ENCODE data around the gene MAP3K7. TPM values are rescaled to one million over a fixed set of nuclear protein-coding genes. Genes with fewer than 3 reads are reported as not detected.

MAP3K7 gene
- total RNA-seq, 1 experiment from 2014 or later, result 31.9 TPM

GRCh38 chr6:90541221-90541620 is 45.7 kb downstream of the MAP3K7 start:
- Histone ChIP-seq H3K9me2 (ENCODE audit: insufficient read depth) (no peaks in the 10 kb centered on the region), H3F3A (ENCODE audit: insufficient read depth, low read depth) (no peaks in the 10 kb centered on the region), H3K79me2 (ENCODE audit: low read depth) (no peaks in the 10 kb centered on the region), H3K27ac (no peak overlapping the region), H3K4me3 (no peak overlapping the region), H3K36me3 (ENCODE audit: low read depth) (no peaks in the 10 kb centered on the region; the same call in 1 of the 2 replicates), H4K20me1 (ENCODE audit: insufficient read depth) (no peaks in the 10 kb centered on the region), H3K4me1 (replicated peaks; ENCODE audit: insufficient read depth) (no peaks in the 10 kb centered on the region), H3K9me3 (ENCODE audit: insufficient read depth, low read depth) (no peaks in the 10 kb centered on the region), H2AFZ (no peak overlapping the region), H3K4me2 (no peak overlapping the region), H3K27me3 (ENCODE audit: insufficient read depth, low read depth) (no peaks in the 10 kb centered on the region)
- BruUV-seq (replicated peaks), result no TSS peak
- no peak for DNase-seq
- intact Hi-C loops (cut with micrococcal nuclease; ENCODE audit: unreplicated experiment), result no loop called here
- ChIA-PET CTCF (no interaction called here), POLR2A (ENCODE audit: unreplicated experiment) (no interaction called here)
- TF ChIP-seq, protein P1, sequence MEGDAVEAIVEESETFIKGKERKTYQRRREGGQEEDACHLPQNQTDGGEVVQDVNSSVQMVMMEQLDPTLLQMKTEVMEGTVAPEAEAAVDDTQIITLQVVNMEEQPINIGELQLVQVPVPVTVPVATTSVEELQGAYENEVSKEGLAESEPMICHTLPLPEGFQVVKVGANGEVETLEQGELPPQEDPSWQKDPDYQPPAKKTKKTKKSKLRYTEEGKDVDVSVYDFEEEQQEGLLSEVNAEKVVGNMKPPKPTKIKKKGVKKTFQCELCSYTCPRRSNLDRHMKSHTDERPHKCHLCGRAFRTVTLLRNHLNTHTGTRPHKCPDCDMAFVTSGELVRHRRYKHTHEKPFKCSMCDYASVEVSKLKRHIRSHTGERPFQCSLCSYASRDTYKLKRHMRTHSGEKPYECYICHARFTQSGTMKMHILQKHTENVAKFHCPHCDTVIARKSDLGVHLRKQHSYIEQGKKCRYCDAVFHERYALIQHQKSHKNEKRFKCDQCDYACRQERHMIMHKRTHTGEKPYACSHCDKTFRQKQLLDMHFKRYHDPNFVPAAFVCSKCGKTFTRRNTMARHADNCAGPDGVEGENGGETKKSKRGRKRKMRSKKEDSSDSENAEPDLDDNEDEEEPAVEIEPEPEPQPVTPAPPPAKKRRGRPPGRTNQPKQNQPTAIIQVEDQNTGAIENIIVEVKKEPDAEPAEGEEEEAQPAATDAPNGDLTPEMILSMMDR (conservative IDR thresholded peaks at IDR 0.05), result no peak

- H3K4me2 ChIP-seq, result no peak overlapping the region
- POLR2A ChIA-PET (ENCODE audit: unreplicated experiment), result interaction anchor here (0.6 kb wide), 1 partner anchor 864 kb away, joined by 4 read pairs; no protein-coding TSS in a partner anchor
- no peaks in the 10 kb centered on the region for H3K9me3 ChIP-seq (ENCODE audit: insufficient read depth, low read depth)
- no peaks in the 10 kb centered on the region for H4K20me1 ChIP-seq (ENCODE audit: insufficient read depth)
- H3K9me2 ChIP-seq (ENCODE audit: insufficient read depth), result no peaks in the 10 kb centered on the region
- no peak overlapping the region for H3K27ac ChIP-seq
- TF ChIP-seq EZH2 (IDR thresholded peaks at IDR 0.05; ENCODE audit: low read depth), result no peak
- TF ChIP-seq, protein P1 (conservative IDR thresholded peaks at IDR 0.05), result no peak
- no peak overlapping the region for H2AFZ ChIP-seq
- no peaks in the 10 kb centered on the region for H3K4me1 ChIP-seq (replicated peaks; ENCODE audit: insufficient read depth)
- no peaks in the 10 kb centered on the region for H3K27me3 ChIP-seq (ENCODE audit: insufficient read depth, low read depth)
- no TSS peak for BruUV-seq (replicated peaks)
- no peaks in the 10 kb centered on the region for H3K79me2 ChIP-seq (ENCODE audit: low read depth)
- intact Hi-C loops (cut with micrococcal nuclease; ENCODE audit: unreplicated experiment), result no loop called here
- CTCF ChIA-PET, result no interaction called here
- H3F3A ChIP-seq (ENCODE audit: insufficient read depth, low read depth), result no peaks in the 10 kb centered on the region
- DNase-seq, result no peak
- no peaks in the 10 kb centered on the region for H3K36me3 ChIP-seq (ENCODE audit: low read depth)
- no peak overlapping the region for H3K4me3 ChIP-seq
These were observed 48.4 kb downstream of the MAP3K7 start for GRCh38 chr6:90538278-90539046.

DNA sequence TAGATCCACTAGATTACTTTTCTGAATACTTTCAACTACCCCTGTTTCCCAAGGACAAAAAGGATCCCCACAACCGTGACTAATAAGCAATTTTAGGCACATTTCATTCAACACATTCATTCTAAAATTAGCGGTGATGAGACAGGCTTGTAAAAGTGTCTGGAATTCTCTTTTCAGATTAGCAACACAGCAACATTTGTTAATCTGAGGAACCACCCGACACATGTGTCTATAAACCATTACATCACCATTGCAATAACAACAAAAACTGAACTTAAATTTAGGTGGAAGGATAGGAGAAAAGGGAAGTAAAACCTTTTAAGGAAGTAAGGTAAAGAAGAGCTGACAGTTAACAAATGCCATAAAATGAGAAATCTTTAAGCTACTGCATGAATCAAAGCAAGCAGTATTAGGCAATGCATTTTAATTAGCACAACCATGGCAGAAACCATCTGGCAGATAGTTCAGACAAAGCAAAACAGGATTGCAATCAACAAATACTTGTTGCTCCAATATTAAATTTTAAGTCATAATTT is 49.1 kb downstream of the MAP3K7 start:
- Histone ChIP-seq H3K27me3 (ENCODE audit: insufficient read depth, low read depth) (no peaks in the 10 kb centered on the region), H3K9me3 (ENCODE audit: insufficient read depth, low read depth) (no peaks in the 10 kb centered on the region), H3F3A (ENCODE audit: insufficient read depth, low read depth) (no peaks in the 10 kb centered on the region), H3K9me2 (ENCODE audit: insufficient read depth) (no peaks in the 10 kb centered on the region), H3K4me3 (no peak overlapping the region), H3K36me3 (ENCODE audit: low read depth) (no peaks in the 10 kb centered on the region), H3K79me2 (ENCODE audit: low read depth) (no peaks in the 10 kb centered on the region), H3K4me2 (no peak overlapping the region), H4K20me1 (ENCODE audit: insufficient read depth) (no peaks in the 10 kb centered on the region), H3K4me1 (replicated peaks; ENCODE audit: insufficient read depth) (no peaks in the 10 kb centered on the region), H2AFZ (no peak overlapping the region), H3K27ac (no peak overlapping the region)
- TF ChIP-seq, protein P1 (conservative IDR thresholded peaks at IDR 0.05), result no peak
- TF ChIP-seq EZH2 (IDR thresholded peaks at IDR 0.05; ENCODE audit: low read depth), result no peak
- ChIA-PET POLR2A (ENCODE audit: unreplicated experiment) (interaction anchor here (0.6 kb wide), 1 partner anchor 863 kb away, joined by 4 read pairs; no protein-coding TSS in a partner anchor), CTCF (no interaction called here)
- DNase-seq, result no peak
- intact Hi-C loops (cut with micrococcal nuclease; ENCODE audit: unreplicated experiment), result no loop called here
- no TSS peak for BruUV-seq (replicated peaks)
